ENCODE data around the gene PRR5L. TPM values are rescaled to one million over a fixed set of nuclear protein-coding genes. Genes with fewer than 3 reads are reported as not detected.

Gene PRR5L
- total RNA-seq, 1 donor from 2014 or later: 122 TPM

- H3K36me3 Mint-ChIP-seq (ENCODE audit: low read depth, unreplicated experiment): peaks cover 94% of the 10 kb centered on the region
Measured at GRCh38 chr11:36452236-36452940, 156.3 kb downstream of the PRR5L start.

GRCh38 chr11:36452961-36453360 is 156.9 kb downstream of the PRR5L start:
- DNase-seq (ENCODE audit: low spot score): no peak
- H3K27me3 Mint-ChIP-seq (ENCODE audit: unreplicated experiment): peaks cover 27% of the 10 kb centered on the region
- no peak for TF ChIP-seq CTCF (IDR thresholded peaks at IDR 0.05; ENCODE audit: unreplicated experiment)
- peak overlapping the region; percentile 10 for H3K27ac Mint-ChIP-seq (ENCODE audit: unreplicated experiment)
- H3K4me1 Mint-ChIP-seq (ENCODE audit: unreplicated experiment): peaks cover 48% of the 10 kb centered on the region
- peaks cover 93% of the 10 kb centered on the region for H3K36me3 Mint-ChIP-seq (ENCODE audit: low read depth, unreplicated experiment)
- H3K4me3 Mint-ChIP-seq (ENCODE audit: unreplicated experiment): no peak overlapping the region
- H3K9me3 Mint-ChIP-seq (ENCODE audit: unreplicated experiment): no peaks in the 10 kb centered on the region

More at GRCh38 chr11:36452236-36452940, 156.3 kb downstream of the PRR5L start:
- peaks cover 27% of the 10 kb centered on the region for H3K27me3 Mint-ChIP-seq (ENCODE audit: unreplicated experiment)
- peak overlapping the region; percentile 10 for H3K27ac Mint-ChIP-seq (ENCODE audit: unreplicated experiment)
- peak overlapping the region; percentile 31 for H3K4me3 Mint-ChIP-seq (ENCODE audit: unreplicated experiment)
- DNase-seq (ENCODE audit: low spot score): no peak
- TF ChIP-seq CTCF (IDR thresholded peaks at IDR 0.05; ENCODE audit: unreplicated experiment): no peak
- H3K4me1 Mint-ChIP-seq (ENCODE audit: unreplicated experiment): peaks cover 45% of the 10 kb centered on the region
- no peaks in the 10 kb centered on the region for H3K9me3 Mint-ChIP-seq (ENCODE audit: unreplicated experiment)

- Mint-ChIP-seq H3K27ac (ENCODE audit: unreplicated experiment) (peak overlapping the region; percentile 67), H3K4me1 (ENCODE audit: unreplicated experiment) (peaks cover 42% of the 10 kb centered on the region), H3K27me3 (ENCODE audit: unreplicated experiment) (peaks cover 24% of the 10 kb centered on the region), H3K9me3 (ENCODE audit: unreplicated experiment) (no peaks in the 10 kb centered on the region), H3K36me3 (ENCODE audit: low read depth, unreplicated experiment) (peaks cover 90% of the 10 kb centered on the region), H3K4me3 (ENCODE audit: unreplicated experiment) (peak overlapping the region; percentile 48)
- no peak for DNase-seq (ENCODE audit: low spot score)
- no peak for TF ChIP-seq CTCF (IDR thresholded peaks at IDR 0.05; ENCODE audit: unreplicated experiment)
Measured at GRCh38 chr11:36453678-36454077, 157.6 kb downstream of the PRR5L start.

GRCh38 chr11:36454551-36454940 is 158.5 kb downstream of the PRR5L start:
- Mint-ChIP-seq H3K36me3 (ENCODE audit: low read depth, unreplicated experiment) (peaks cover 82% of the 10 kb centered on the region), H3K27ac (ENCODE audit: unreplicated experiment) (no peak overlapping the region), H3K9me3 (ENCODE audit: unreplicated experiment) (no peaks in the 10 kb centered on the region), H3K27me3 (ENCODE audit: unreplicated experiment) (peaks cover 21% of the 10 kb centered on the region), H3K4me1 (ENCODE audit: unreplicated experiment) (peaks cover 35% of the 10 kb centered on the region), H3K4me3 (ENCODE audit: unreplicated experiment) (peak overlapping the region; percentile 37)
- DNase-seq (ENCODE audit: low spot score): no peak
- TF ChIP-seq CTCF (IDR thresholded peaks at IDR 0.05; ENCODE audit: unreplicated experiment): no peak

- no peak overlapping the region for H3K4me3 Mint-ChIP-seq (ENCODE audit: unreplicated experiment)
Measured at GRCh38 chr11:36454941-36455631, 159.0 kb downstream of the PRR5L start.

More at GRCh38 chr11:36454941-36455631, 159.0 kb downstream of the PRR5L start:
- no peak overlapping the region for H3K27ac Mint-ChIP-seq (ENCODE audit: unreplicated experiment)
- peaks cover 30% of the 10 kb centered on the region for H3K4me1 Mint-ChIP-seq (ENCODE audit: unreplicated experiment)
- TF ChIP-seq CTCF (IDR thresholded peaks at IDR 0.05; ENCODE audit: unreplicated experiment): no peak
- peaks cover 78% of the 10 kb centered on the region for H3K36me3 Mint-ChIP-seq (ENCODE audit: low read depth, unreplicated experiment)
- DNase-seq (ENCODE audit: low spot score): no peak
- no peaks in the 10 kb centered on the region for H3K9me3 Mint-ChIP-seq (ENCODE audit: unreplicated experiment)
- peaks cover 22% of the 10 kb centered on the region for H3K27me3 Mint-ChIP-seq (ENCODE audit: unreplicated experiment)
